Esophagus muscularis mucosa (tissue), 3 donors: ENCODE data around the gene SDR39U1.

Source experiments
- CTCF ChIP-seq, 3 experiments: fragments of 200-600 bp in 2 of 3; fragments of 450-650 bp in 1 of 3; sonication (generic) in 2 of 3; IDR thresholded peaks; one replicate each; pipeline ENCODE4 v1.5.1; 2017 to 2019; ENCODE audit warnings: antibody characterized with exemption in 3 of 3, mild to moderate bottlenecking in 2 of 3, moderate library complexity in 1 of 3
- EP300 ChIP-seq: sonication (generic); formaldehyde crosslinking; IDR thresholded peaks from one replicate; pipeline ENCODE4 v1.6.1; 2017; ENCODE audit warnings: antibody characterized with exemption

GRCh38 chr14:24422694-24423601, 19.6 kb downstream of the SDR39U1 start:
- no peak for TF ChIP-seq CTCF (IDR thresholded peaks at IDR 0.05)
- no peak for TF ChIP-seq EP300
